Stimulated activated CD4-positive, alpha-beta T cell treated with anti-CD3 and anti-CD28 coated beads, Interleukin-15, amount 100 ng/mL, for 24 hours (primary cell): ENCODE measurements around the gene DYTN.

Experiments used
- DNase-seq: peaks from one replicate; pipeline ENCODE4 v3.0.0-alpha.2; 2020

The DYTN gene

GRCh38 chr2:206610451-206610850 lies 107.7 kb downstream of the DYTN start:
- DNase-seq, result no peak

GRCh38 chr2:206603243-206603642 lies 115.0 kb downstream of the DYTN start:
- DNase-seq, result no peak
